ENCODE measurements around the gene HIC1.

DNA sequence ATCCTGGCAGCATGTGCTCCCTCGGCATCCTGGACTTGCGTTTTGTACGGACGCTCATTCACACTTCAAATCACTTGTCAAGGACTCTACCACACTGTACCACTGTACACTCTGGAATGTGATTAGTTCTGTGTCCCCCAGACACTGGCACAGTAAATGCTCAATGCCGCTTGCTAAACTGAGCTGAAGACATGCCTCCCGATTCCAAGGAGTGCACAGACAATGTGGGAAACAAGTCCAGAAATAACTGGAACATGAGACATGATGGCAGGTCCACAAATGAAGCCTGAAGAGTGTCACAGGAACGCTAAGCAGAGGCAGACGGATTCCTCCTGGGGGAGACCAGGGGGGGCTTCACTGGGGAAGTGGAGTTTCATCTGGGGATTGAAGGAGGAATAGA, 22.1 kb downstream of the HIC1 start:
- TF ChIP-seq, protein P1, sequence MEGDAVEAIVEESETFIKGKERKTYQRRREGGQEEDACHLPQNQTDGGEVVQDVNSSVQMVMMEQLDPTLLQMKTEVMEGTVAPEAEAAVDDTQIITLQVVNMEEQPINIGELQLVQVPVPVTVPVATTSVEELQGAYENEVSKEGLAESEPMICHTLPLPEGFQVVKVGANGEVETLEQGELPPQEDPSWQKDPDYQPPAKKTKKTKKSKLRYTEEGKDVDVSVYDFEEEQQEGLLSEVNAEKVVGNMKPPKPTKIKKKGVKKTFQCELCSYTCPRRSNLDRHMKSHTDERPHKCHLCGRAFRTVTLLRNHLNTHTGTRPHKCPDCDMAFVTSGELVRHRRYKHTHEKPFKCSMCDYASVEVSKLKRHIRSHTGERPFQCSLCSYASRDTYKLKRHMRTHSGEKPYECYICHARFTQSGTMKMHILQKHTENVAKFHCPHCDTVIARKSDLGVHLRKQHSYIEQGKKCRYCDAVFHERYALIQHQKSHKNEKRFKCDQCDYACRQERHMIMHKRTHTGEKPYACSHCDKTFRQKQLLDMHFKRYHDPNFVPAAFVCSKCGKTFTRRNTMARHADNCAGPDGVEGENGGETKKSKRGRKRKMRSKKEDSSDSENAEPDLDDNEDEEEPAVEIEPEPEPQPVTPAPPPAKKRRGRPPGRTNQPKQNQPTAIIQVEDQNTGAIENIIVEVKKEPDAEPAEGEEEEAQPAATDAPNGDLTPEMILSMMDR (IDR thresholded peaks at IDR 0.05): no peak
- no peak for TF ChIP-seq POLR2A (IDR thresholded peaks at IDR 0.05)
